Endodermal cell (in vitro differentiated cells): ENCODE measurements around the gene SNX30. TPM values are rescaled to one million over a fixed set of nuclear protein-coding genes. Genes with fewer than 3 reads are reported as not detected.

ENCODE experiments used
- DNase-seq: peaks from one replicate; pipeline ENCODE4 v3.0.0-alpha.2; 2017
- H3K27ac ChIP-seq: 2 replicates; pipeline ENCODE4 v1.5.1; 2013; ENCODE audit warnings: mild to moderate bottlenecking, low read depth, low read length, moderate library complexity
- H3K27me3 ChIP-seq: 2 replicates; pipeline ENCODE4 v1.6.1; 2013; ENCODE audit warnings: mild to moderate bottlenecking, low read length, moderate library complexity; ENCODE audit not compliant: insufficient read depth, control insufficient read depth, poor library complexity, severe bottlenecking
- H3K36me3 ChIP-seq: 2 replicates; pipeline ENCODE4 v1.7.0; 2013; ENCODE audit warnings: mild to moderate bottlenecking, low read length, moderate library complexity; ENCODE audit not compliant: control insufficient read depth, insufficient read depth
- H3K4me1 ChIP-seq: one replicate; pipeline ENCODE4 v1.7.0; 2013; ENCODE audit warnings: low read length; ENCODE audit not compliant: control insufficient read depth, insufficient read depth
- H3K4me3 ChIP-seq: 2 replicates; pipeline ENCODE4 v1.5.1; 2013; ENCODE audit warnings: mild to moderate bottlenecking, low read length, moderate library complexity
- H3K9ac ChIP-seq: 2 replicates; pipeline ENCODE4 v1.6.1; 2013; ENCODE audit warnings: mild to moderate bottlenecking, low read length, moderate library complexity; ENCODE audit not compliant: poor library complexity, severe bottlenecking; ENCODE audit errors: extremely low read depth
- H3K9me3 ChIP-seq: 2 replicates; pipeline ENCODE4 v1.6.1; 2013; ENCODE audit warnings: mild to moderate bottlenecking, low read length, moderate library complexity; ENCODE audit not compliant: control insufficient read depth
- H3K27ac Mint-ChIP-seq: 2 replicates; pipeline ENCODE4 v1.8.0; 2020; ENCODE audit warnings: mixed read lengths
- H3K27me3 Mint-ChIP-seq: 2 replicates; pipeline ENCODE4 v1.8.0; 2021; ENCODE audit warnings: mild to moderate bottlenecking, mixed read lengths; ENCODE audit not compliant: insufficient read depth
- H3K36me3 Mint-ChIP-seq: 2 replicates; pipeline ENCODE4 v1.8.0; 2020; ENCODE audit warnings: low read depth, mixed read lengths
- H3K4me1 Mint-ChIP-seq: 2 replicates; pipeline ENCODE4 v1.8.0; 2020; ENCODE audit warnings: mixed read lengths
- H3K4me3 Mint-ChIP-seq: 2 replicates; pipeline ENCODE4 v1.8.0; 2020; ENCODE audit warnings: mild to moderate bottlenecking, moderate library complexity, mixed read lengths
- H3K9me3 Mint-ChIP-seq: 2 replicates; pipeline ENCODE4 v1.8.0; 2020; ENCODE audit warnings: mild to moderate bottlenecking, mixed read lengths
- WGBS, 2 experiments: methylation state at CpG; one replicate each; pipeline versions ENCODE4 v1.1.5 to v1.1.7; 2013; ENCODE audit warnings: missing lambda C conversion rate in 2 of 2, mixed read lengths in 1 of 2; ENCODE audit not compliant: insufficient coverage in 1 of 2, insufficient read length in 1 of 2; 5-methylcytosine and 5-hydroxymethylcytosine counted together
- total RNA-seq, 2 donors: library from RNA; stranded (reverse); fragmentation: NEBNext Ultra II Directional in 1 of 2; extraction: Animal tissue kit (Norgen Biotek cat#: 25700) in 1 of 2; gene quantifications; 2 replicates in 1 of 2; 3 replicates in 1 of 2; pipeline ENCODE4 v1.2.1, GENCODE V29; 2021
- TF ChIP-seq, protein P1 (sequence below): fragments of 200-600 bp; sonication (generic); conservative IDR thresholded peaks from 2 replicates; pipeline ENCODE4 v1.5.0; 2021; ENCODE audit warnings: antibody characterized with exemption, mild to moderate bottlenecking

SNX30 gene
- total RNA-seq, 2 donors from 2014 or later: 11.8 to 14.8 TPM

DNA sequence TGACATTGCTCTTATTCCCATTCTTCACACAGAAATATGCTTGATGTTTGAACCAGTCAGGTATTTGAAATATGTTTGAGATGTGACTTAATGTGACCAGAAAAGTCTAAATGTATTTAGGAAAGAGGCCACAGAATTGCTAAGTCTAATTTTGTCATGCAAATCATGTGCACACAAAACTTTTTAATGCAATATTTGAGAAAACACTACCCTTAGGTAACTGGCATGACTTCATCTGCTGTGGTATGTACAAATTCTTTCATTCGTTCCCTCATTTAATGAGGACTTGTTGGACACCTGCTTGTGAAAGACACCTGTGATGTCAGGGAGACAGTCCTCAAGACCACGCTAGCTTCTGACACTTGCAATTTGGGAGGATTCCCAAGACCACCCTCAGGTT is 161.2 kb downstream of the SNX30 start:
- H3K36me3 ChIP-seq: no peaks in the 10 kb centered on the region
- DNase-seq: no peak
- H3K27me3 ChIP-seq: peaks cover 74% of the 10 kb centered on the region
- no peak overlapping the region for H3K27ac ChIP-seq
- H3K9ac ChIP-seq: no peak overlapping the region
- H3K9me3 ChIP-seq: no peaks in the 10 kb centered on the region
- peaks cover 86% of the 10 kb centered on the region for H3K27me3 Mint-ChIP-seq
- H3K27ac Mint-ChIP-seq: no peak overlapping the region
- H3K4me3 Mint-ChIP-seq: no peak overlapping the region
- 84 to 92% methylated on average over 2 of the region's 2 CpGs for WGBS, 2 experiments
- H3K36me3 Mint-ChIP-seq: no peaks in the 10 kb centered on the region
- no peak overlapping the region for H3K4me3 ChIP-seq
- no peaks in the 10 kb centered on the region for H3K4me1 ChIP-seq
- no peaks in the 10 kb centered on the region for H3K4me1 Mint-ChIP-seq
- peaks cover 6% of the 10 kb centered on the region for H3K9me3 Mint-ChIP-seq
- TF ChIP-seq, protein P1, sequence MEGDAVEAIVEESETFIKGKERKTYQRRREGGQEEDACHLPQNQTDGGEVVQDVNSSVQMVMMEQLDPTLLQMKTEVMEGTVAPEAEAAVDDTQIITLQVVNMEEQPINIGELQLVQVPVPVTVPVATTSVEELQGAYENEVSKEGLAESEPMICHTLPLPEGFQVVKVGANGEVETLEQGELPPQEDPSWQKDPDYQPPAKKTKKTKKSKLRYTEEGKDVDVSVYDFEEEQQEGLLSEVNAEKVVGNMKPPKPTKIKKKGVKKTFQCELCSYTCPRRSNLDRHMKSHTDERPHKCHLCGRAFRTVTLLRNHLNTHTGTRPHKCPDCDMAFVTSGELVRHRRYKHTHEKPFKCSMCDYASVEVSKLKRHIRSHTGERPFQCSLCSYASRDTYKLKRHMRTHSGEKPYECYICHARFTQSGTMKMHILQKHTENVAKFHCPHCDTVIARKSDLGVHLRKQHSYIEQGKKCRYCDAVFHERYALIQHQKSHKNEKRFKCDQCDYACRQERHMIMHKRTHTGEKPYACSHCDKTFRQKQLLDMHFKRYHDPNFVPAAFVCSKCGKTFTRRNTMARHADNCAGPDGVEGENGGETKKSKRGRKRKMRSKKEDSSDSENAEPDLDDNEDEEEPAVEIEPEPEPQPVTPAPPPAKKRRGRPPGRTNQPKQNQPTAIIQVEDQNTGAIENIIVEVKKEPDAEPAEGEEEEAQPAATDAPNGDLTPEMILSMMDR: no peak

DNA sequence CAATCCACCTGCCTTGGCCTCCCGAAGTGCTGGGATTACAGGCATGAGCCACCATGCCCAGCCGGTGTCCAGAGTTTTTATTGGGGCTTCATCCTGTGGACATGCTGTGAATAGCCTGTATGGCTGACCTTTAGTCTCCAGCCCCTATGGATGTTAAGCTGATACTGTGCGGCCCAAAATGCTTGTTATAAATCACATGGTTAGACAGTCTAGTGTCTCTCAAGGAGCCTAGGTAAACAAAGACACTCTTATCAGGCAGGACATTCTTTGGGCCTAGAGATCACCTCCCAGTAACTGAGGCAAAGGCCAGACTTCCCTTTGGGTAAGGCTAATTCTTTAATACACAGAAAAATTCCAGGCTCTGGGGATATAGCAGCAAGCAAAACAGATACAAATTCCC is 162.1 kb downstream of the SNX30 start:
- Histone ChIP-seq H3K27me3 (peaks cover 74% of the 10 kb centered on the region), H3K4me1 (no peaks in the 10 kb centered on the region), H3K36me3 (no peaks in the 10 kb centered on the region), H3K27ac (no peak overlapping the region), H3K4me3 (no peak overlapping the region), H3K9me3 (no peaks in the 10 kb centered on the region), H3K9ac (no peak overlapping the region)
- peaks cover 6% of the 10 kb centered on the region for H3K9me3 Mint-ChIP-seq
- H3K36me3 Mint-ChIP-seq: no peaks in the 10 kb centered on the region
- peaks cover 90% of the 10 kb centered on the region for H3K27me3 Mint-ChIP-seq
- H3K4me3 Mint-ChIP-seq: no peak overlapping the region
- H3K27ac Mint-ChIP-seq: no peak overlapping the region
- TF ChIP-seq, protein P1: no peak
- 89 to 92% methylated on average over 1 to 3 of the region's 3 CpGs for WGBS, 2 experiments
- no peak for DNase-seq
- no peaks in the 10 kb centered on the region for H3K4me1 Mint-ChIP-seq

DNA sequence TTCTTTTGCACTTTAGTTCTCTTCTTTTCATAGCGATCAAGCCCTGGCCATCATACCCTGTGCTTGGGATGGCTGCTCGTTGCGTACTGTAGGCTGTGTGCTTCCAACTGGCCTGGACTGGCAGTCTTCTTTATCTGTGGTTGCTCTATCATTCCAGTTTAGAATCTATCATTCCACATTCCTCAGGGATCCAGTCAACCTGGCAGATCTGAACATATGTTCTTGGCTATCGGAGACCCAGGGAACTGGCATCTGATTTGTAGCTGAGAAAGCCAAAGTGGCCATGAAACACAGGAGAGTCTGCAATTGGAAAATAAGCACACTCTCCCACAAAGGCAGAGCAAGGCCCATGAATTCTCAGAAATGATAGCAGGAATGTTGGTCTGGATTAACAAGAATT is 162.8 kb downstream of the SNX30 start:
- H3K36me3 ChIP-seq: no peaks in the 10 kb centered on the region
- Mint-ChIP-seq H3K4me1 (no peaks in the 10 kb centered on the region), H3K9me3 (peaks cover 6% of the 10 kb centered on the region), H3K36me3 (no peaks in the 10 kb centered on the region), H3K4me3 (no peak overlapping the region), H3K27me3 (peaks cover 94% of the 10 kb centered on the region), H3K27ac (no peak overlapping the region)
- peaks cover 74% of the 10 kb centered on the region for H3K27me3 ChIP-seq
- H3K9ac ChIP-seq: no peak overlapping the region
- TF ChIP-seq, protein P1: no peak
- no peak overlapping the region for H3K4me3 ChIP-seq
- no peaks in the 10 kb centered on the region for H3K9me3 ChIP-seq
- no peak for DNase-seq
- no peak overlapping the region for H3K27ac ChIP-seq
- no peaks in the 10 kb centered on the region for H3K4me1 ChIP-seq
- 93 to 95% methylated on average over 3 to 4 of the region's 4 CpGs for WGBS, 2 experiments
